ENCODE measurements around the gene AHNAK.

DNA sequence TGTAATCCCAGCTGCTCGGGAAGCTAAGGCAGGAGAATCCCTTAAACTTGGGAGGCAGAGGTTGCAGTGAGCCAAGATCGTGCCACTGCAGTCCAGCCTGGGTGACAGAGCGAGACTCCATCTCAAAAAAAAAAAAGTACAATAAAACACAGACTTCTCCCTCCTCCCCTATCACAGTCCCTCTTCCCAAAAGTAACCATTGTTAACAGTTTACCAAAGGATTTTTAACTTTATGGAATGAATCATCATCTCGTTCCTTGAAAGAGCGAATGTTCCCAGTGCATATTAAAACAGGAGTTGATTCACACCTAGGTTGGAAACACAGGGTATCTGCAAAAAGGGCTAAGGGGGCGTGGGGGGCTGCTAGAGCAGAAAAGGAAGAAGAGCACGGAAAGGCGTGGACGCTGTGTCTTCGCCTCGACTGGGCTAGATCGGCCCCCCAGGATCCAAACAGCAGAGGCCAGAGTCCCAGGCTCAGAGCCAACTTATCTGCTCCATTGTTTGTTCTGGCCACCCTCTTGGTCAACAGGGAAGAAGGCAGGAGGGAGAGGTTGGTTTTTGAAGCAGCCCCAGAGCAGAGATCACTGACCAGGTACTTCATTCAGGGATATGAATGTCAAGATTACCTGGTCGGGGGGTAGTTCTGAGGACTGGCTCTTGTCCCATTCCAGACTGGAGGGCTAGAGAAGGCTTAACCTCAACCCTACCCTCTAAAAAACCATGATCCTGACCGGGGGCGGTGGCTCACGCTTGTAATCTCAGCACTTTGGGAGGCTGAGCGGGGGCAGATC lies 2.1 kb upstream of the AHNAK start:
- TF ChIP-seq, protein P1, sequence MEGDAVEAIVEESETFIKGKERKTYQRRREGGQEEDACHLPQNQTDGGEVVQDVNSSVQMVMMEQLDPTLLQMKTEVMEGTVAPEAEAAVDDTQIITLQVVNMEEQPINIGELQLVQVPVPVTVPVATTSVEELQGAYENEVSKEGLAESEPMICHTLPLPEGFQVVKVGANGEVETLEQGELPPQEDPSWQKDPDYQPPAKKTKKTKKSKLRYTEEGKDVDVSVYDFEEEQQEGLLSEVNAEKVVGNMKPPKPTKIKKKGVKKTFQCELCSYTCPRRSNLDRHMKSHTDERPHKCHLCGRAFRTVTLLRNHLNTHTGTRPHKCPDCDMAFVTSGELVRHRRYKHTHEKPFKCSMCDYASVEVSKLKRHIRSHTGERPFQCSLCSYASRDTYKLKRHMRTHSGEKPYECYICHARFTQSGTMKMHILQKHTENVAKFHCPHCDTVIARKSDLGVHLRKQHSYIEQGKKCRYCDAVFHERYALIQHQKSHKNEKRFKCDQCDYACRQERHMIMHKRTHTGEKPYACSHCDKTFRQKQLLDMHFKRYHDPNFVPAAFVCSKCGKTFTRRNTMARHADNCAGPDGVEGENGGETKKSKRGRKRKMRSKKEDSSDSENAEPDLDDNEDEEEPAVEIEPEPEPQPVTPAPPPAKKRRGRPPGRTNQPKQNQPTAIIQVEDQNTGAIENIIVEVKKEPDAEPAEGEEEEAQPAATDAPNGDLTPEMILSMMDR (conservative IDR thresholded peaks at IDR 0.05; ENCODE audit: low read length), result no peak
- no peak for TF ChIP-seq EZH2phosphoT487 (IDR thresholded peaks at IDR 0.05; ENCODE audit: borderline replicate concordance, low read depth, low read length)

All from OCI-LY7 (cell line).